Calu3 (cell line): Measurements from ENCODE around the gene YWHAE. TPM values are rescaled to one million over a fixed set of nuclear protein-coding genes. Genes with fewer than 3 reads are reported as not detected.
"Not testable (repeated sequence)": the region's sequence is repeated elsewhere in the genome, so short reads cannot be mapped to it uniquely, and the experiment has no call there.

ENCODE experiments used
- BruUV-seq: library from RNA; stranded (reverse); fragments of 400-500 nt; replicated peaks from 2 replicates; lab custom pipeline; 2021; lab: Mats Ljungman, UMichigan
- CTCF ChIA-PET: fragments of 300-600 bp; sonication (Branson Sonifier 250); formaldehyde crosslinking; loops from one replicate; lab custom pipeline; 2022; ENCODE audit warnings: antibody characterized with exemption; lab: Charles Lee
- DNase-seq: peaks from one replicate; pipeline ENCODE4 v3.0.0; 2022
- H3K27ac Mint-ChIP-seq: one replicate; pipeline ENCODE4 v1.8.0; 2022; ENCODE audit warnings: mixed read lengths; ENCODE audit not compliant: unreplicated experiment
- H3K27me3 Mint-ChIP-seq: one replicate; pipeline ENCODE4 v1.8.0; 2022; ENCODE audit warnings: mixed read lengths; ENCODE audit not compliant: unreplicated experiment
- H3K36me3 Mint-ChIP-seq: one replicate; pipeline ENCODE4 v1.8.0; 2022; ENCODE audit warnings: mild to moderate bottlenecking, moderate library complexity, mixed read lengths; ENCODE audit not compliant: insufficient read depth, unreplicated experiment
- H3K4me1 Mint-ChIP-seq: one replicate; pipeline ENCODE4 v1.8.0; 2022; ENCODE audit warnings: mild to moderate bottlenecking, low read depth, mixed read lengths; ENCODE audit not compliant: unreplicated experiment
- H3K4me3 Mint-ChIP-seq: one replicate; pipeline ENCODE4 v1.8.0; 2022; ENCODE audit warnings: mild to moderate bottlenecking, low read depth, moderate library complexity, mixed read lengths; ENCODE audit not compliant: unreplicated experiment
- H3K9me3 Mint-ChIP-seq: one replicate; pipeline ENCODE4 v1.8.0; 2022; ENCODE audit warnings: low read depth, mixed read lengths; ENCODE audit not compliant: unreplicated experiment
- intact Hi-C: fragments of 100-400 bp; cut with micrococcal nuclease; formaldehyde crosslinking; loops from one replicate; pipeline ENCODE4 v1.10.0; 2022; ENCODE audit not compliant: unreplicated experiment
- total RNA-seq: library from RNA; stranded (reverse); gene quantifications from 2 replicates; pipeline ENCODE4 v1.2.3, GENCODE V29; 2022
- TF ChIP-seq, protein P1 (sequence below): fragments of 200-600 bp; IDR thresholded peaks from one replicate; pipeline ENCODE4 v1.8.0; 2022; ENCODE audit warnings: antibody characterized with exemption; ENCODE audit not compliant: unreplicated experiment

YWHAE gene
- total RNA-seq, 1 experiment from 2014 or later: 504 TPM

GRCh38 chr17:1391577-1391976 lies 8.4 kb downstream of the YWHAE start:
- CTCF ChIA-PET: interaction anchor here (0.9 kb wide), 2 partner anchors 25 to 26 kb away, joined by 3 to 5 read pairs; no protein-coding TSS in a partner anchor
- BruUV-seq: no TSS peak
- intact Hi-C loops: no loop called here

GRCh38 chr17:1390432-1391367 lies 9.3 kb downstream of the YWHAE start:
- TF ChIP-seq, protein P1, sequence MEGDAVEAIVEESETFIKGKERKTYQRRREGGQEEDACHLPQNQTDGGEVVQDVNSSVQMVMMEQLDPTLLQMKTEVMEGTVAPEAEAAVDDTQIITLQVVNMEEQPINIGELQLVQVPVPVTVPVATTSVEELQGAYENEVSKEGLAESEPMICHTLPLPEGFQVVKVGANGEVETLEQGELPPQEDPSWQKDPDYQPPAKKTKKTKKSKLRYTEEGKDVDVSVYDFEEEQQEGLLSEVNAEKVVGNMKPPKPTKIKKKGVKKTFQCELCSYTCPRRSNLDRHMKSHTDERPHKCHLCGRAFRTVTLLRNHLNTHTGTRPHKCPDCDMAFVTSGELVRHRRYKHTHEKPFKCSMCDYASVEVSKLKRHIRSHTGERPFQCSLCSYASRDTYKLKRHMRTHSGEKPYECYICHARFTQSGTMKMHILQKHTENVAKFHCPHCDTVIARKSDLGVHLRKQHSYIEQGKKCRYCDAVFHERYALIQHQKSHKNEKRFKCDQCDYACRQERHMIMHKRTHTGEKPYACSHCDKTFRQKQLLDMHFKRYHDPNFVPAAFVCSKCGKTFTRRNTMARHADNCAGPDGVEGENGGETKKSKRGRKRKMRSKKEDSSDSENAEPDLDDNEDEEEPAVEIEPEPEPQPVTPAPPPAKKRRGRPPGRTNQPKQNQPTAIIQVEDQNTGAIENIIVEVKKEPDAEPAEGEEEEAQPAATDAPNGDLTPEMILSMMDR: no peak
- DNase-seq: no peak
- Mint-ChIP-seq H3K36me3 (peaks cover 14% of the 10 kb centered on the region), H3K27ac (no peak overlapping the region), H3K9me3 (no peaks in the 10 kb centered on the region), H3K27me3 (no peaks in the 10 kb centered on the region), H3K4me1 (peaks cover 8% of the 10 kb centered on the region), H3K4me3 (no peak overlapping the region)
- intact Hi-C loops: no loop called here
- CTCF ChIA-PET: interaction anchor here (0.6 to 0.9 kb wide), 3 partner anchors 11 to 25 kb away, joined by 3 to 5 read pairs (median 3); no protein-coding TSS in a partner anchor
- BruUV-seq: no TSS peak

More at GRCh38 chr17:1391577-1391976, 8.4 kb downstream of the YWHAE start:
- peaks cover 8% of the 10 kb centered on the region for H3K4me1 Mint-ChIP-seq
- H3K9me3 Mint-ChIP-seq: no peaks in the 10 kb centered on the region
- no peak overlapping the region for H3K27ac Mint-ChIP-seq
- TF ChIP-seq, protein P1: no peak
- H3K36me3 Mint-ChIP-seq: peaks cover 15% of the 10 kb centered on the region
- no peak for DNase-seq
- no peaks in the 10 kb centered on the region for H3K27me3 Mint-ChIP-seq
- H3K4me3 Mint-ChIP-seq: no peak overlapping the region

- H3K27me3 Mint-ChIP-seq, H3K9me3 Mint-ChIP-seq, H3K4me3 Mint-ChIP-seq, H3K36me3 Mint-ChIP-seq, H3K4me1 Mint-ChIP-seq, intact Hi-C loops, DNase-seq, H3K27ac Mint-ChIP-seq, BruUV-seq: not testable (repeated sequence)
- CTCF ChIA-PET: interaction anchor here (0.6 kb wide), 1 partner anchor 9 kb away, joined by 4 read pairs; no protein-coding TSS in a partner anchor
Observed at GRCh38 chr17:1387490-1388227, 12.4 kb downstream of the YWHAE start.

DNA sequence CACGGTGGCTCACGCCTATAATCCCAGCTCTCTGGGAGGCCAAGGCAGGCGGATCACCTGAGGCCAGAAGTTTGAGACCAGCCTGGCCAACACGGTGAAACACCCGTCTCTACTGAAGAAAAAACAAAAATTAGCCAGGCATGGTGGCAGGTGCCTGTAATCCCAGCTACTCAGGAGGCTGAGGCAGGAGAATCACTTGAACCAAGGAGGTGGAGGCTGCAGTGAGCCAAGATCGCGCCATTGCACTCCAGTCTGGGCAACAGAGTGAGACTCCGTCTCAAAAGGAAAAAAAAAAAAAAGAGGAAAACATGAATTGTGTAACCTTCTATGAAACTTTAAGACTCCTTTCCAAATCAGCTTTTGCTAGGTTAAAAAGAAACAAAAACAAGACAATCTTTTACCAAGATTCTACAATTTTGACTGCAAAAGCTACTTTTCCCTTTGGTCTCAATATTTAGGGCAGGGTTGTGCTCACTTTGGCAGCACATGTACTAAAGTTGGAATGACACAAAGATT lies 13.3 kb downstream of the YWHAE start:
- BruUV-seq, DNase-seq, H3K4me3 Mint-ChIP-seq, H3K9me3 Mint-ChIP-seq, intact Hi-C loops, H3K36me3 Mint-ChIP-seq, H3K4me1 Mint-ChIP-seq, H3K27me3 Mint-ChIP-seq, CTCF ChIA-PET, H3K27ac Mint-ChIP-seq: not testable (repeated sequence)

DNA sequence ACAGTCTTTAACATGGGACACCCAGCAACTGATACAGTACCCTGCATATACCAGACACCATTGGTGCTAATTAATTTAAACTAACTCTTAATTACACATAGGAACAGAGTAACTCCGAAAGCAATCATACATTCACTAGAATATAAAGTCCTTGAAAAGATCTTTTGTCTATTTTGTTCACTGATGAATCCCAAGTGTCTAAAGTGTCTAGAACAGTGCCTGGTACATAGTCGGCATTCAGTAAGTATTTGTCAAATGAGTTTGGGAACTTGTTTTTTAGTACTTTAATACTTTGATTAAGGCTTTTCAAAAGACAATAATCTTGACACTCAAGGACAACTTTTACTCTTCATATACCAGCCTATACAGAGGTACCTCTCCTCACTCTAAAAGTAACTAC lies 13.8 kb downstream of the YWHAE start:
- no peak for DNase-seq
- Mint-ChIP-seq H3K4me1 (peaks cover 13% of the 10 kb centered on the region), H3K36me3 (no peaks in the 10 kb centered on the region), H3K27me3 (no peaks in the 10 kb centered on the region), H3K27ac (no peak overlapping the region), H3K4me3 (no peak overlapping the region), H3K9me3 (no peaks in the 10 kb centered on the region)
- TF ChIP-seq, protein P1: no peak
- BruUV-seq: no TSS peak
- intact Hi-C loops: no loop called here
- CTCF ChIA-PET: no interaction called here
